Rectal smooth muscle tissue (tissue), 1 donor: ENCODE results near the gene TMSB15A.
"Not testable (repeated sequence)": the region's sequence is repeated elsewhere in the genome, so short reads cannot be mapped to it uniquely, and the experiment has no call there.

Source experiments
- H3K27ac ChIP-seq: one replicate; pipeline ENCODE4 v1.7.0; 2013; ENCODE audit warnings: low read depth, low read length, inconsistent platforms
- H3K27me3 ChIP-seq: one replicate; pipeline ENCODE4 v1.7.0; 2013; ENCODE audit warnings: low read length; ENCODE audit not compliant: control insufficient read depth, insufficient read depth
- H3K36me3 ChIP-seq: one replicate; pipeline ENCODE4 v1.7.0; 2013; ENCODE audit warnings: low read length; ENCODE audit not compliant: control insufficient read depth, insufficient read depth
- H3K4me1 ChIP-seq: one replicate; pipeline ENCODE4 v1.7.0; 2013; ENCODE audit warnings: low read length; ENCODE audit not compliant: control insufficient read depth, insufficient read depth
- H3K4me3 ChIP-seq: one replicate; pipeline ENCODE4 v1.7.0; 2013; ENCODE audit warnings: low read length
- H3K9ac ChIP-seq: one replicate; pipeline ENCODE4 v1.7.0; 2013; ENCODE audit warnings: low read length

Gene TMSB15A

DNA sequence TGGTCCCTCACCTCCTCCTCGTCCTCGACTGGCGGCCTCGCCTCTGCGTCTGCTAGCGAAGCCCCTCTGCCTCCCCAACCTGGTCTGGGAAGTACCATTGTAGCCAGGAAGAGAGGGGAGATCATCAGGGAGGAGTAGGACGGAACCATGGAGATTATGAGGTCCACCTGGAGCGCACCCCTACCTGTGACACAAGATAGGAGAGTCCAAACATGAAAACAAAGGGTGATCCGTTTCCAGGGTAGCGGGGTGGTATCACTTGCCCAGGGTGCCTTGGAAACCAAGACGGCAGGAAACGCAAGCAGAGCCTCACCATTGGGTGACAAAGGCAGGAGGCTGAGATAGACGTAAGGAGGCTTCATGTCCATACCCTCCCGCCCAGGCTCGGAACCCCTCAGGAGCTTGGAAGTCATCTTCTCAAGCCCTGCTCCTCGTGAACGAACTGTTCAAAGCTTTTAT is 44.7 kb downstream of the TMSB15A start, which contains the start of gene TCP11X2:
TSS of gene TCP11X2 (minus strand) at position 51 of the 459 bp plus-strand sequence.
- not testable (repeated sequence) for H3K36me3 ChIP-seq, H3K4me1 ChIP-seq, H3K4me3 ChIP-seq, H3K27ac ChIP-seq, H3K9ac ChIP-seq, H3K27me3 ChIP-seq

- not testable (repeated sequence) for H3K36me3 ChIP-seq, H3K9ac ChIP-seq, H3K4me3 ChIP-seq, H3K27me3 ChIP-seq, H3K4me1 ChIP-seq, H3K27ac ChIP-seq
Observed at GRCh38 chrX:102470215-102470614, 46.3 kb downstream of the TMSB15A start.
